ENCODE data around the gene DPP10. TPM values are rescaled to one million over a fixed set of nuclear protein-coding genes. Genes with fewer than 3 reads are reported as not detected.

Gene DPP10
- total and polyA plus RNA-seq, 10 donors, result 0.02 TPM; not detected in 9

GRCh38 chr2:115880558-115880957 lies 1438.1 kb downstream of the DPP10 start:
- Histone ChIP-seq H3K27me3 (replicated peaks in 1 of 7) (no peaks in the 10 kb centered on the region), H3K27ac (no peak overlapping the region), H3K9me3 (peaks cover 0 to 6% (median 0%) of the 10 kb centered on the region in 8 donors), H3K36me3 (no peaks in the 10 kb centered on the region), H3K4me3 (no peak overlapping the region), H3K4me1 (no peaks in the 10 kb centered on the region)
- WGBS, 5 donors, result 71 to 93% (median 90%) methylated on average over 1 of the region's 1 CpG
- intact Hi-C loops (cut with DNase I; ENCODE audit: low total_unique reads), result no loop called here
- no peak for TF ChIP-seq POLR2A (IDR thresholded peaks at IDR 0.05)
- no peak for TF ChIP-seq CTCF (IDR thresholded peaks at IDR 0.05 in 8 of 11, conservative IDR thresholded peaks at IDR 0.05 in 3 of 11)
- TF ChIP-seq POLR2AphosphoS5 (IDR thresholded peaks at IDR 0.05), result no peak
- DNase-seq, result no peak

GRCh38 chr2:115887209-115887776 lies 1444.9 kb downstream of the DPP10 start:
- 46 to 76% (median 65%) methylated on average over 1 of the region's 1 CpG for WGBS, 5 donors
- Histone ChIP-seq H3K4me1 (no peaks in the 10 kb centered on the region), H3K27me3 (replicated peaks in 1 of 7) (no peaks in the 10 kb centered on the region), H3K36me3 (no peaks in the 10 kb centered on the region), H3K4me3 (no peak overlapping the region), H3K9me3 (peaks cover 0 to 39% (median 35%) of the 10 kb centered on the region in 8 donors), H3K27ac (no peak overlapping the region)
- TF ChIP-seq POLR2A (IDR thresholded peaks at IDR 0.05), result no peak
- no peak for TF ChIP-seq POLR2AphosphoS5 (IDR thresholded peaks at IDR 0.05)
- TF ChIP-seq CTCF (IDR thresholded peaks at IDR 0.05 in 8 of 11, conservative IDR thresholded peaks at IDR 0.05 in 3 of 11), result no peak
- intact Hi-C loops (cut with DNase I; ENCODE audit: low total_unique reads), result no loop called here
- DNase-seq, result no peak

Small RNA genes lying within 50 kb of the gene (small RNA-seq; reads per million reads assigned to genes)
- gene RNU2-41P, result 0.14 to 0.49 (median 0.30) reads per million in 4 donors
